Inflammatory macrophage treated with lipopolysaccharide for 1 hour (primary cell): ENCODE measurements around the gene SPSB4.
"Not testable (repeated sequence)": the region's sequence is repeated elsewhere in the genome, so short reads cannot be mapped to it uniquely, and the experiment has no call there.

Source experiments
- DNase-seq, 2 donors: peaks; one replicate each; pipeline ENCODE4 v3.0.0-alpha.2; 2020 to 2022

The SPSB4 gene

GRCh38 chr3:141096981-141097380 lies 45.8 kb downstream of the SPSB4 start:
- DNase-seq: no peak

- no peak for DNase-seq
Observed at GRCh38 chr3:141100112-141100511, 49.0 kb downstream of the SPSB4 start.

GRCh38 chr3:141100531-141101320 lies 49.6 kb downstream of the SPSB4 start:
- DNase-seq: no peak

- DNase-seq: no peak
Observed at GRCh38 chr3:141102372-141102771, 51.2 kb downstream of the SPSB4 start.

- no peak for DNase-seq
Observed at GRCh38 chr3:141103067-141103466, 51.9 kb downstream of the SPSB4 start.

- no peak for DNase-seq
Observed at GRCh38 chr3:141103503-141103902, 52.4 kb downstream of the SPSB4 start.

- DNase-seq: no peak
Observed at GRCh38 chr3:141104151-141104821, 53.1 kb downstream of the SPSB4 start.

- DNase-seq: peak; percentile 60 to 84
Observed at GRCh38 chr3:141105828-141106628, 54.9 kb downstream of the SPSB4 start.

- no peak for DNase-seq
Observed at GRCh38 chr3:141106842-141107241, 55.7 kb downstream of the SPSB4 start.

GRCh38 chr3:141108039-141108438 lies 56.9 kb downstream of the SPSB4 start:
- DNase-seq: no peak

GRCh38 chr3:141109751-141110150 lies 58.6 kb downstream of the SPSB4 start:
- DNase-seq: no peak

GRCh38 chr3:141110322-141110721 lies 59.2 kb downstream of the SPSB4 start:
- DNase-seq: no peak

- DNase-seq: no peak
Observed at GRCh38 chr3:141111364-141112155, 60.4 kb downstream of the SPSB4 start.

- no peak for DNase-seq
Observed at GRCh38 chr3:141112686-141113297, 61.6 kb downstream of the SPSB4 start.

GRCh38 chr3:141113680-141114079 lies 62.5 kb downstream of the SPSB4 start:
- DNase-seq: not testable (repeated sequence)

GRCh38 chr3:141114179-141114745 lies 63.1 kb downstream of the SPSB4 start:
- no peak for DNase-seq

- DNase-seq: no peak
Observed at GRCh38 chr3:141114816-141115460, 63.8 kb downstream of the SPSB4 start.

GRCh38 chr3:141115789-141116541 lies 64.8 kb downstream of the SPSB4 start:
- DNase-seq: peak; percentile 1 to 15

GRCh38 chr3:141116721-141117120 lies 65.6 kb downstream of the SPSB4 start:
- no peak for DNase-seq

GRCh38 chr3:141117982-141118381 lies 66.8 kb downstream of the SPSB4 start:
- not testable (repeated sequence) for DNase-seq
